ENCODE data around the gene LMBR1.
A peak's percentile ranks its signal among the peaks of the same experiment; 100 is the strongest.

- no peak for TF ChIP-seq GTF2F1 (IDR thresholded peaks at IDR 0.05; ENCODE audit: low read length)
- no peak for TF ChIP-seq YY1 (IDR thresholded peaks at IDR 0.05; ENCODE audit: insufficient read depth, insufficient replicate concordance, low read depth, low read length)
- TF ChIP-seq ZBTB1 (CRISPR knock-in tag; IDR thresholded peaks at IDR 0.05; ENCODE audit: borderline replicate concordance) = no peak
- no peak for TF ChIP-seq ZNF142 (CRISPR knock-in tag; IDR thresholded peaks at IDR 0.05)
- no peak for TF ChIP-seq NFRKB (IDR thresholded peaks at IDR 0.05)
- no peak for TF ChIP-seq PRDM10 (CRISPR knock-in tag; IDR thresholded peaks at IDR 0.05; ENCODE audit: low read depth)
- no peak for TF ChIP-seq MAX (IDR thresholded peaks at IDR 0.05)
- TF ChIP-seq PRDM15 (CRISPR knock-in tag; IDR thresholded peaks at IDR 0.05) = no peak
- TF ChIP-seq CEBPB (IDR thresholded peaks at IDR 0.05; ENCODE audit: borderline replicate concordance, low read depth, low read length) = peak; percentile 60; the same call in 1 of the 2 replicates
Observed at GRCh38 chr7:156889746-156890145, 3.2 kb downstream of the LMBR1 start.

All from HepG2 (cell line).